Activated CD4-positive, alpha-beta T cell treated with anti-CD3 and anti-CD28 coated beads, Interleukin-2, amount 10 ng/mL, durations not matched to agents 24 days and 14 days (primary cell): Measurements from ENCODE around the gene TMA7. TPM values are rescaled to one million over a fixed set of nuclear protein-coding genes. Genes with fewer than 3 reads are reported as not detected.

ENCODE experiments used
- DNase-seq: peaks from one replicate; pipeline ENCODE4 v3.0.0; 2022
- H3K27ac Mint-ChIP-seq: one replicate; pipeline ENCODE4 v1.8.0; 2022; ENCODE audit warnings: mild to moderate bottlenecking, mixed read lengths
- H3K27me3 Mint-ChIP-seq: one replicate; pipeline ENCODE4 v1.8.0; 2022; ENCODE audit warnings: mixed read lengths
- H3K36me3 Mint-ChIP-seq: one replicate; pipeline ENCODE4 v1.8.0; 2022; ENCODE audit warnings: low read depth, mild to moderate bottlenecking, mixed read lengths
- H3K4me1 Mint-ChIP-seq: one replicate; pipeline ENCODE4 v1.8.0; 2021; ENCODE audit warnings: mixed read lengths
- H3K4me3 Mint-ChIP-seq: one replicate; pipeline ENCODE4 v1.8.0; 2022; ENCODE audit warnings: mild to moderate bottlenecking, moderate library complexity, mixed read lengths
- H3K9me3 Mint-ChIP-seq: one replicate; pipeline ENCODE4 v1.8.0; 2021; ENCODE audit warnings: mixed read lengths
- intact Hi-C: fragments of 100-400 bp; cut with micrococcal nuclease; formaldehyde crosslinking; loops from one replicate; pipeline ENCODE4 v1.15.1; 2023
- total RNA-seq: library from RNA; stranded (reverse); gene quantifications from 2 replicates; pipeline ENCODE4 v1.2.3, GENCODE V29; 2022

Gene TMA7
- total RNA-seq, 1 donor from 2014 or later = 275 TPM

DNA sequence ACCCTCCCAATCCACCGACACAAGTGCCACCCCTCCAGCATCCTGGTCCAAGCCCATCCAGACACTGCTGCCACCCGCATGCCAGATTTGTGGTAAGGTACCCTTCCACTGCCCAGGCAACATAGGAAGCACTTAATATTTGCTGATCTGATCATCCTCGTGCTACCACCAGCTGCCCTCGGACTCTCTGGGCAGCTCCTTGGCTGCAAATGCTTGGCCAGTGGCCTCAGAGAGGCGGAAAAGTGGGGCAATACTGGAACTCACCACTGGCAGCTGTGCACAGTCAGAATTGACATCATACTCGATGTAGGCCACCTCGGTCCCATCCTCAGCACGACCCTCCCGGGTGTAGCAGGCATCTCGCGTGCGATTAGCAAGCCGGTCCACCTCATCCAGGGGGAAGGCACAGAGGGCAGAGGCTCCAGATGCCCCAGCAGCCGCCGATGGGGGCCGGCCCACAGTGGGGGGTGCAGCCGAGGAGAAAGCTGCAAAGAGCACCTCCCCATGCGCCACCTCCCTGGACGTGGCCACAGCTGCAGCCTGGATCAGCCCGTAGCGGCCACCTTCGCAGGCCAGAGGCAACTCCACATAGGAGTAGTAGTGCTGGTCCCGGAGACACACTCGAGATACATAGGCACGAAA lies 16.7 kb upstream of the TMA7 start:
- Mint-ChIP-seq H3K27ac (no peak overlapping the region), H3K4me3 (no peak overlapping the region), H3K27me3 (peaks cover 16% of the 10 kb centered on the region), H3K4me1 (peaks cover 2% of the 10 kb centered on the region), H3K36me3 (no peaks in the 10 kb centered on the region), H3K9me3 (no peaks in the 10 kb centered on the region)
- no peak for DNase-seq
- intact Hi-C loops = no loop called here

DNA sequence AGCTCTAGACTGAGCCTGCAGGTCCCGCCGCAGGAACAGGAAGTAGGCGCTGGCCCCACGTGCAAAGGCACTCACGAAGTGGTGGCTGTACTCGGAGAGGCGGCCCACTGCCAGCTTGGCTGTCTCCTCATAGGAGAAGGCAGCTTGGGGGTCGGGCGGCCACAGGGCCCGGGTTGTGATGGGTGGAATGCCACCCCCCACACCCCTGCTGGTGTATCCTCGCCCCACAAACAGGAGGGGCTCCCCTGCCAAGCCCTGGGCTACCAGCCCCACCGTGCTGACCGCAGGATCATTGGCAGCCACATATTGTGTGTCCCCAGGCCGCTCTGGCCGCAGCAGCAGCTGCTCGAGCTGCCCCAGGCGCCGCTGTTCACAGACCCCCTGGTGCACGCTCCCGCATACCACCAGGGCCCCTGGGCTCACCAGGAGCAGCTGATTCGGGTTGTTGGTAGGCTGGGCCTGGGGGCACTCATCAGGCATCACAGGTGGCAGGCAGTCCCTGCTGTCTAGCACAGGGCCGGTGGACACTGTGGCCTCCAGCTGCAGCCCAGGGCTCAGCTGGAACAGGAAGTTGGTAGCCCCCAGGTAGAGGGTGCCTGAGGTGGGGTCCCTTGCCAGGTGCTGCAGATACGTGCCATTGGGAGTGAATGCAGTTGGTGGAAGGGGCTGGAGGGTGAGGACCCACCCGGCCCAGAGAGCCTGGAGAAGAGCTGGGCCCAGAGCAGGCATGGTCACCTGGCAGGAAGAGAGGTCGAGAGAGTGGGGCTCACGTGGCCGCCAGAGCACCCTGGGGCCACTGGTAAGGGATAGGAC lies 16.0 kb upstream of the TMA7 start:
- Mint-ChIP-seq H3K4me3 (no peak overlapping the region), H3K27ac (no peak overlapping the region), H3K36me3 (no peaks in the 10 kb centered on the region), H3K9me3 (no peaks in the 10 kb centered on the region), H3K27me3 (peaks cover 18% of the 10 kb centered on the region), H3K4me1 (peaks cover 2% of the 10 kb centered on the region)
- intact Hi-C loops = no loop called here
- no peak for DNase-seq

DNA sequence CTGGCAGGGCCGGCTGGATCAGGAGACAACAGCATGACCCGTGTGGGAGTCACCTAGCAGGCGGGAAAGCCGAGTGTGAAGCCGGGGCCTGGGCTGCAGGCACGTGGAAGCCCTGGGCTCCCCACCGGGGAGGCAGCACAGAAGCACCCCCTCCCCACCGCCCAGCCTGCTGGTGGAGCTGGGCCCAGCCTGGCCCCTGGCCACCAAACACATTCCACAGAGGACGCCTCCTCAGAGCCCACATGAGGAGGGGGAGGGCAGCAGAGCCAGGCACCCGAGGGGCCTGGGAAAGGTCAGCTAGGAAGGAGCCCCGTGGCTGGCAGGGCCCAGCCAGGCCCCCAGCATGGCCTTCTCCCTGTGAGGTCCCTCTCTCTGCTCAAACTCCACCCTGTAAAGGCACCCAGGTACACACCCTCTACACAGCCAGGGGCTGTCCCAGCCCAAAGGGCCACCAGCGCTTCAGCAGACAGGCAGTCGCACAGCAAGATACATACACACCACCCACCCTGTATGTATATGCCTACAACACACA lies 14.7 kb upstream of the TMA7 start:
- Mint-ChIP-seq H3K4me1 (peaks cover 5% of the 10 kb centered on the region), H3K27me3 (peaks cover 20% of the 10 kb centered on the region), H3K27ac (no peak overlapping the region), H3K36me3 (no peaks in the 10 kb centered on the region), H3K4me3 (no peak overlapping the region), H3K9me3 (no peaks in the 10 kb centered on the region)
- DNase-seq = no peak
- intact Hi-C loops = no loop called here

DNA sequence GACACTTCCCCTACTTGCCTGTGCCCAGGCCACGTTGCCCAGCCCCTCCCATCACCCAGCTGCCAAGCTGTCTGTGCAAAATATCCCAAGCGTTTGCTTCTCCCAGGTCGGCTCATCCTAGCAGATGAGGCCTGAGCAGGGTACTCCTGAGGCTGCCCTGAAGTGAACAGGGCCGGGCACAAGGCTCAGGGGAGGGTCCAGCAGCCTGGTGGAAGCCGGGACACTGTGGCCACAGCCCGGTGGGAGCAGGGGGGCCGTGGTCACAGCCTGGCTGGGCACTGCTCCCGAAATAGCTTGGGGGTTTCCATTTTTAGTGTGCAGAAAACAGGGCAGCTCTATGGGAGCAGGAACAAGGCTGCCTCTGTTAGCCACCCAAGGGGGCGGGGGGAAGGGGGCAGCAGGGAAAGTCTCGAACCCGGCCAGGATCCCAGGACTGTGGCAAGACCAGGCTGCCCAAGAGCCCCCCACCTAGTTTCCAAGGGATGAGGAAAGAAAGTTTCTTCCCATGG lies 13.6 kb upstream of the TMA7 start:
- no peaks in the 10 kb centered on the region for H3K9me3 Mint-ChIP-seq
- intact Hi-C loops = no loop called here
- H3K4me1 Mint-ChIP-seq = peaks cover 15% of the 10 kb centered on the region
- H3K36me3 Mint-ChIP-seq = peaks cover 7% of the 10 kb centered on the region
- DNase-seq = no peak
- H3K27ac Mint-ChIP-seq = no peak overlapping the region
- no peak overlapping the region for H3K4me3 Mint-ChIP-seq
- H3K27me3 Mint-ChIP-seq = peaks cover 20% of the 10 kb centered on the region

DNA sequence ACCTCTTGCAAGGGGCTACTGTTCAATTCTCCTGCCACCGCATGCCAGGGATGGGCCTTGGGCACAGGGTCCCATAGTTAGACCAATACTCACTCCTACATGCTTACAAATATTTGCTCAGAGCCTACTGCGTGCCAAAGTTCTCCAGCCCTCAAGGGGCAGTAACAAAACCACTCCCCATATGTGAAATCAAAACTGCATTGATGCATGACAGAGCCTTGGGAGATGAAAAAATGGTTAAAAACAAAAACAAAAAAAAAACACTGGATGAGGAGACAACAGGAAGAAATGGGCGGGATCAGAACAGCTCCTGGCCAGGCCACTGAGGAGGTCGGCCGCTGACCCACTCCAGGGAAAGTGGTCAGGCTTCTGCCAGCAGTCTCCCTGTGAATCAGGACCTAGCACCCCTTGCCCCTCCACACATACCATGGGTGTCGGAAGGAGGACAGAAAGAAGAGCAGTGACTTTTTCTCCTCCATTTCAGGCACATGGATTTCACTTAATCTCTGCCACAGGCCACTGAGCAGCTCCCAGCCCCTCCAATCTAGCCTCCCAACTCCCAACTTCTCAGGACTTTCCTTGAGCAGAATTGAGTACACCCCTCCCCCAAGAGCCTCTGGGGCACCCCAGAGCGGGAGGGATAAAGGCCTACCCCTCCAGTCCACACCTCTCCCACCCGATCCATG lies 13.0 kb upstream of the TMA7 start:
- Mint-ChIP-seq H3K27ac (no peak overlapping the region), H3K4me1 (peaks cover 17% of the 10 kb centered on the region), H3K36me3 (peaks cover 11% of the 10 kb centered on the region), H3K27me3 (peaks cover 20% of the 10 kb centered on the region), H3K9me3 (no peaks in the 10 kb centered on the region), H3K4me3 (no peak overlapping the region)
- intact Hi-C loops = no loop called here
- DNase-seq = no peak

DNA sequence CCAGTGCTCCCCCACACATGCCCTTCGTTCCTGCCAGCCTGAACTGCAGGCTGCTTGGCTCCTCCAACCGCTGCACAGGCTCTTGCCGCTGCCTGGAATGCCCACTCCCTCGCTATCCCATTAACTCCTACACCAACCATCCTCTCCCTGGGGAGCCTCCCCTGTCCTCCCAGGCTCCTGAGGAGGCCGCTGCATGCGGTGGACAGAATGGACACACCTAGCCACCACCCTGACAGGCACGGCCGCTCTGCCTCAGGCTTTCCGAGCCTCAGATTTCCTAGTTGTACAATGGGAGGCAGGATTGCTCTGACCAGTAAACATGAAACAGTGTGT lies 12.5 kb upstream of the TMA7 start:
- DNase-seq = no peak
- Mint-ChIP-seq H3K4me3 (peak overlapping the region; percentile 58), H3K27me3 (peaks cover 20% of the 10 kb centered on the region), H3K36me3 (peaks cover 11% of the 10 kb centered on the region), H3K4me1 (peaks cover 19% of the 10 kb centered on the region), H3K9me3 (no peaks in the 10 kb centered on the region), H3K27ac (no peak overlapping the region)
- intact Hi-C loops = no loop called here

DNA sequence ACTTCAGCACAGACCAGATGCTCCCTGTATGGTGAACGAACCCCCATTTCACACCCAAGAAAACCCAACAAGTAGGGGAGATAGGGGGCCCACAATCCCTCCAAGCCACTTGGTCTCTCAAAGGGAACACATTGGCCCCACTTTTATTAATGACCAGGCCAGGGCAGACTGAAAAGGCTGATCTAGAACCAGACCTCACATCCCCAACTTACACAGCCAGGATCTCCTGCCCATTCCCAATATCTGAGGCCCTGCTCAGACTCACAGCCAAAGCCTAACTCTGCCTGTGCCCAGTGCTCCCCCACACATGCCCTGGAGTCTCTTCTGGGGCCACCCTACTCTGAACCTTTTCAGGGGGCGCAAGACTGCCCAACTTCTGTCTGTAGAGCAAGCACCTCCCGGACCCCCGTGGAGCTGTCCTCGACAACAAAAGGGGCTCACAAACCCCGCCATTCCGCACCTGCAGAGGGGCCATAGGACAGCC lies 11.9 kb upstream of the TMA7 start:
- Mint-ChIP-seq H3K27ac (peak overlapping the region; percentile 8), H3K36me3 (peaks cover 11% of the 10 kb centered on the region), H3K4me1 (peaks cover 19% of the 10 kb centered on the region), H3K4me3 (peak overlapping the region; percentile 58), H3K27me3 (peaks cover 20% of the 10 kb centered on the region), H3K9me3 (no peaks in the 10 kb centered on the region)
- intact Hi-C loops = no loop called here
- DNase-seq = no peak

DNA sequence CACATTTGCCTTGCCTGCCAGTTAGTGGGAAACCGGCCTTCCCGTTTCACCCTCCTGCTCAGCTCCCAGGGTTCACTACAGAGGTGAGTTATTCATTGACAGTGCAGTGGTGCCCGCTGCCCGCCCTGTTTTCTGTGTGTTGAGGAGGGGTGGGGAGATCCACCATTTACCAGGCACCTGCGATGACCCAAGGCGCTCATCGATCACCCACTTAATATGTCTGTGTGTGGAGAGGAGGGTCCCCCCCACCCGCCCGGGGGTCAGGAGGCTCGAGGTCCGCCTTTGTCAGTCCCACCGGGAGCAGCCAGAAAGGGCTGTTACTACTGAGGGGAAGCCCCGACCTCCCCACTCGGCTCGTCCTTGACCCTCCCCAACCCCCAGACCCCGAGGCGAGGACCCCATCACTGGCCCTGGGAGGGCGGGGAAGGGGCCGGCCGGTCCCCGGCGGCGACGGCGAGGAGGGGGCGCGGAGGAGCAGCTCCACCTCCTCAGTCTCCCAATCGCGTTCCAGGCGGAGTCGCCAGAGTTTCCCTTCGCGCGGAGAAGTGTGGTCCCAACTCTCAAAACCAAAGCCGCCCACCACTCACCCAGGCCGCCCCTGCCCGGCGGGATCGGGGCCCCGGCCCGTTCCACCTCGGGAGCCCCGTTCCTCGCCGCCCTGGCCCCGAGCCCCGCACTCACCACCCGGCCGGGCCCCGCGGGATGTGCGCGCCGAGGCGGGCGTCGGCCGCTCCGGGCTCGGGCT lies 11.3 kb upstream of the TMA7 start:
- Mint-ChIP-seq H3K36me3 (peaks cover 11% of the 10 kb centered on the region), H3K27me3 (peaks cover 20% of the 10 kb centered on the region), H3K4me1 (peaks cover 19% of the 10 kb centered on the region), H3K27ac (no peak overlapping the region), H3K4me3 (peak overlapping the region; percentile 58), H3K9me3 (no peaks in the 10 kb centered on the region)
- intact Hi-C loops = no loop called here
- DNase-seq = no peak

DNA sequence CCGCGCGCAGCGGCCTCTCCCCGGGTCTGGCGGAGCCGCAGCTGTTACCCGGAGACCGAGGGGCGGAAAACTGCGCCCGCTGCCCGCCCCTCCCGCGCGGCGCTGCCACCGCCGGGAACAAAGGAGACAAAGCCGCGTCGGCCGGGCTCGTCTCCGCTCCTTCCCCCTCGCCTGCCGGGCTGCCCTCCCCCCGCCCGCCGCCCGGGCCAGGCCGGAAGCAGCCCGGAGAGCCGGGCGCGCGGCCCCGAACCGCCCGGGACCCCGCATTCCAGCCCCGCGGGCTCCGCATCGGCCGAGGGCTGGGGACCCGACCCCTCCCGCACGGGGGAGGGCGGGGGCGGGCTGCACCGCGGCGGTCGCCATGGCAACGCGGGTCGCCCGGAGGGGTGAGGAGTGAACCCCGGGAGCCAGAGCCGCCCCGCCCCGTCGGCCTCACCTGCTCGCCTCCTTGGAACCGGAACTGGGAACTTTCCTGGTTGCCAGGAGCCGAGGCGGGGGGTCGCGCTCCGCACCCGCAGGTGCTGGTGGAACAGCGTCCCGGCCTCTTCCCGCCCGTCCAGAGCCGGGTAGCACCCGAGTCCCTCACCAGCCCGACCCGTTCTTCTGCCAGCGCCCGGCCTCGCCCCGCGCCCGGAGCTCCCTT lies 10.6 kb upstream of the TMA7 start:
- peak overlapping the region; percentile 86 for H3K4me3 Mint-ChIP-seq
- no peak overlapping the region for H3K27ac Mint-ChIP-seq
- intact Hi-C loops = no loop called here
- peaks cover 20% of the 10 kb centered on the region for H3K27me3 Mint-ChIP-seq
- peaks cover 23% of the 10 kb centered on the region for H3K4me1 Mint-ChIP-seq
- peaks cover 18% of the 10 kb centered on the region for H3K36me3 Mint-ChIP-seq
- peak; percentile 90 for DNase-seq
- no peaks in the 10 kb centered on the region for H3K9me3 Mint-ChIP-seq

DNA sequence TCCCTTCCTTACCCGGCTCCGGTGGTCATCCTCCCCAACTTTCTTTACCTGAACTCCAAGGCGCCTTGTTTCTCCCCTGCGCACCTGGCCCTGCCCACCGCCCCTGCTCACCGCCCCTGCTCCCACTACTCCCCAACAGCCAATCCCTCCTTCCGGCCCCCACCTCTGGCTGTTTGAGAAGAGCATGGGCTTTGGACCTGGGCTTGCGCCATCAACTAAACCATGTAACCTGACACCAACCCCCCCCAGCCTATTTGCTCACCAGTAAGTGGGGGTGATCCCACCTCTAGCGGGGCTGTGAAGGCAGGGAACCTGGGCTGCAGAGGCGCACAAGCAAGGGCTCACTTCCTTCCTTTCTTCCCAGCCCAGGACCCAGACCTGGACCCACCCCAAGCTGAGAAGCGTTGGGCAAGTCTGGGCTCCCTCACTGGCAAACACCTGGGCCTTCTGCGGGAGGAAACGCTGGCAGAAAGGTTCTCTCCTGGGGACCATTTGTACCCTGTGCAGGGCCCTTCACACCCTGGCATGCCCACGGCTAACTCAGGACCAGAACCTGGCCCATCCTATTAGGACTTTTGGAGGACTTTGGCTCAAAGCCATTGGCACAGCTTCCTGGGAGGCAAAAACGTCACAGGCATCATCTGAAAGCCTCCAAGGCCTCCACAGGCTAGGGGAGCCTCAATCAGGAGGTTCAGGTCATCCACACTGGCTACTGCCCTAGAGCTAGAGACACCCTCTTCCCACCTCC lies 9.9 kb upstream of the TMA7 start, which contains the start of gene PLXNB1:
TSS of gene PLXNB1 (minus strand) at position 127 of the 748 bp plus-strand sequence. CDS start 5,475 bp downstream, outside the sequence.
- Mint-ChIP-seq H3K4me1 (peaks cover 20% of the 10 kb centered on the region), H3K27me3 (peaks cover 20% of the 10 kb centered on the region), H3K27ac (peak within 1 kb of the TSS; percentile 75), H3K36me3 (peaks cover 21% of the 10 kb centered on the region), H3K4me3 (peak within 1 kb of the TSS; percentile 86), H3K9me3 (no peaks in the 10 kb centered on the region)
- intact Hi-C loops = no loop called here
- DNase-seq = peak; percentile 69

DNA sequence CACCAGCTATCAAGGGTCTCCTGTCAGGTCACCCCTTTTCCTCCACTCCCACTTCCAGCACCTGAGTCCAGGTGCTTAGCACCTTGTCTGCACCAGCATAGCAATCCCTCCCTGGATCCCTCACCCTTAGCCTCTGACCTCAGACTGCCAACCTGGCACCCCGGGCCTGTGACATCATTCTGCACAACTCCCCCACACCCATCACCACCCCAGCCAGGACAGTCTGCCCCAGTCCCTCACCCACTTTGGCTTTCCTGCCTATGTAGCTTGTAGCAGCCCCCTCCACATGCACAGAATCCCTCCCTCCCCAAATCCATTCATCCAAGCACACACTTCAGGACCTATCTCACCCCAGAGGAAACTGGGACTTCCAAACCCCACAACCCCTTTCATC lies 9.4 kb upstream of the TMA7 start:
- no peaks in the 10 kb centered on the region for H3K9me3 Mint-ChIP-seq
- peaks cover 21% of the 10 kb centered on the region for H3K36me3 Mint-ChIP-seq
- intact Hi-C loops = no loop called here
- DNase-seq = no peak
- peaks cover 19% of the 10 kb centered on the region for H3K27me3 Mint-ChIP-seq
- peak overlapping the region; percentile 86 for H3K4me3 Mint-ChIP-seq
- peaks cover 23% of the 10 kb centered on the region for H3K4me1 Mint-ChIP-seq
- no peak overlapping the region for H3K27ac Mint-ChIP-seq

DNA sequence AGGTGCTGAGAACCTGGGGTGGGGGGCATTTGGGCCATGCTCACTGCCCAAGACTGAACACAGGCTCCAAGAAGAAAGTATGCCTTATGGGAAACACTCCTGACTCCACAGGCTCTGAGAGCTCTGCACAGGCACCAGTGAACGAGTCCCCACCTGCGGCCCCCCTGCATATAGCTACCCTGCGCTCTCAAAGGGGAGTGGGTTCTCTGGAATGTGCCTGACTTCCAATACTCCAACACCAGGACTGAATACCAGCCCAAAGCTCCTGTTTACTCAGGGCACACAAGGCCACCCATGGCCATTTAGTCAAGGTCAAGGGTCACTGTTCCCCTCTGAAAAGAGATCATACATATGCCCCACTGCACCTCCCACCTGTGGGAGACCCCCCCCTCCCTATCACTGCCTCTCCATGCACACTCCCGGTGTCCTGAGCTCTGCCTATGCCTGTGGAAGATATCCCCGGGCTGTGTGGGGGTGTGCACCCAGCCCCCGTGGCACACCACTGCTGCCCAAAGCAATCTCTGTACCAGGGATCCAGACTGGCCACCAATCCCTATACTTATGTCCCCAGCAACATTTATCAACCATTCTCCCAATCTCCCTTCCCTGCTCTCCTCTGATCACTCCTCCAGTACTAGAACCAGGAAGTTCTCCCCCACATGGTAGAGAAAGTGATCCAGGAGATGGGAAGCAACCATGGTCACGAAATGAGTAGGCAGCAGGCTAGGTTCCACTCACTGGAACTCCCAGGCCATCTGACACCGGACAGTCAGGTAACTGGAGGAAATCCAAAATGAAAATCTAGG lies 8.6 kb upstream of the TMA7 start:
- no peak for DNase-seq
- Mint-ChIP-seq H3K4me3 (peak overlapping the region; percentile 86), H3K27ac (no peak overlapping the region), H3K9me3 (no peaks in the 10 kb centered on the region), H3K36me3 (peaks cover 21% of the 10 kb centered on the region), H3K27me3 (peaks cover 19% of the 10 kb centered on the region), H3K4me1 (peaks cover 23% of the 10 kb centered on the region)
- intact Hi-C loops = no loop called here
